ENCODE results near the gene EOLA1. TPM values are rescaled to one million over a fixed set of nuclear protein-coding genes. Genes with fewer than 3 reads are reported as not detected.

EOLA1 gene
- total and polyA plus RNA-seq, 2 donors (not counting 1 experiment from before 2014, with no cell fraction given), result 26.3 to 61.5 TPM

- H3K36me3 ChIP-seq (replicated peaks in 1 of 2; ENCODE audit: control extremely low read depth in 1 of 2, control insufficient read depth in 1 of 2, extremely low read depth in 1 of 2, insufficient read depth in 2 of 2, low read length in 1 of 2), result no peaks in the 10 kb centered on the region
- no peak overlapping the region for H3K9ac ChIP-seq (ENCODE audit: low read length)
- TF ChIP-seq EZH2 (IDR thresholded peaks at IDR 0.05; ENCODE audit: borderline replicate concordance, insufficient read depth, low read depth, low read length, poor library complexity, severe bottlenecking), result no peak
- TF ChIP-seq CTCF (IDR thresholded peaks at IDR 0.05), result no peak
- 63% methylated on average over 2 of the region's 9 CpGs for WGBS (ENCODE audit: insufficient coverage)
- H3K4me3 ChIP-seq (ENCODE audit: control extremely low read depth in 1 of 5, extremely low read depth in 1 of 5, insufficient read depth in 1 of 5, low read depth in 2 of 5, low read length in 4 of 5), result no peak overlapping the region
- no peak overlapping the region for H3K27ac Mint-ChIP-seq
- peaks cover 4% of the 10 kb centered on the region for H3K4me1 Mint-ChIP-seq
- intact Hi-C loops (cut with micrococcal nuclease), result no loop called here
- H3K79me2 ChIP-seq (ENCODE audit: control insufficient read depth, insufficient read depth, low read length), result no peaks in the 10 kb centered on the region
- no peak overlapping the region for H3K4me3 Mint-ChIP-seq
- no peak for DNase-seq
- peaks cover 0 to 5% (median 0%) of the 10 kb centered on the region in 4 experiments for H3K27me3 ChIP-seq (replicated peaks in 1 of 4; ENCODE audit: control extremely low read depth in 1 of 4, control insufficient read depth in 3 of 4, insufficient read depth in 4 of 4, low read length in 3 of 4)
- H3K4me1 ChIP-seq (ENCODE audit: control insufficient read depth in 2 of 2, insufficient read depth in 2 of 2, low read length in 2 of 2), result no peaks in the 10 kb centered on the region
- H3K9me3 Mint-ChIP-seq (ENCODE audit: insufficient read depth), result no peaks in the 10 kb centered on the region
- ChIA-PET POLR2A (no interaction called here), CTCF (interaction anchor here (1.4 kb wide), 1 partner anchor 14 kb away, joined by 3 read pairs; no protein-coding TSS in a partner anchor)
- no peak for ATAC-seq (ENCODE audit: low read depth)
- H4K20me1 ChIP-seq (ENCODE audit: control insufficient read depth, insufficient read depth, low read length, poor library complexity, severe bottlenecking), result no peaks in the 10 kb centered on the region
- H3K9me3 ChIP-seq (ENCODE audit: control extremely low read depth in 1 of 3, control insufficient read depth in 2 of 3, insufficient read depth in 1 of 3, low read length in 2 of 3), result no peaks in the 10 kb centered on the region
- H3K27me3 Mint-ChIP-seq, result no peaks in the 10 kb centered on the region
- no peak overlapping the region for H2AFZ ChIP-seq (ENCODE audit: insufficient read depth, low read depth, low read length, poor library complexity, severe bottlenecking)
- no peak overlapping the region for H3K27ac ChIP-seq (ENCODE audit: low read length in 2 of 2)
- H3K4me2 ChIP-seq (replicated peaks; ENCODE audit: low read depth, low read length, poor library complexity, severe bottlenecking), result no peak overlapping the region
Measured at GRCh38 chrX:149513825-149514428, 26.9 kb upstream of the EOLA1 start.

GRCh38 chrX:149515954-149516602, 24.7 kb upstream of the EOLA1 start:
- Mint-ChIP-seq H3K27ac (no peak overlapping the region), H3K4me1 (peaks cover 4% of the 10 kb centered on the region)
- intact Hi-C loops (cut with micrococcal nuclease), result no loop called here

More at GRCh38 chrX:149515954-149516602, 24.7 kb upstream of the EOLA1 start:
- CTCF ChIA-PET, result no interaction called here
- no CpG with 5 or more reads among the region's 4 CpGs for WGBS (ENCODE audit: insufficient coverage)
- no peaks in the 10 kb centered on the region for H3K4me1 ChIP-seq (ENCODE audit: control insufficient read depth in 2 of 2, insufficient read depth in 2 of 2, low read length in 2 of 2)
- no peak overlapping the region for H3K9ac ChIP-seq (ENCODE audit: low read length)
- no peaks in the 10 kb centered on the region for H3K36me3 ChIP-seq (replicated peaks in 1 of 2; ENCODE audit: control extremely low read depth in 1 of 2, control insufficient read depth in 1 of 2, extremely low read depth in 1 of 2, insufficient read depth in 2 of 2, low read length in 1 of 2)
- H3K27ac ChIP-seq (ENCODE audit: low read length in 2 of 2), result no peak overlapping the region
- no peaks in the 10 kb centered on the region for H4K20me1 ChIP-seq (ENCODE audit: control insufficient read depth, insufficient read depth, low read length, poor library complexity, severe bottlenecking)
- Mint-ChIP-seq H3K4me3 (no peak overlapping the region), H3K9me3 (ENCODE audit: insufficient read depth) (no peaks in the 10 kb centered on the region), H3K27me3 (peaks cover 3% of the 10 kb centered on the region)
- ATAC-seq (ENCODE audit: low read depth) (no peak), DNase-seq (no peak)
- POLR2A ChIA-PET, result interaction anchor here (0.6 kb wide), 1 partner anchor 25 kb away, joined by 3 read pairs; the partner anchor contains the start of gene EOLA1
- TF ChIP-seq EZH2 (IDR thresholded peaks at IDR 0.05; ENCODE audit: borderline replicate concordance, insufficient read depth, low read depth, low read length, poor library complexity, severe bottlenecking) (no peak), CTCF (IDR thresholded peaks at IDR 0.05) (no peak)
- no peaks in the 10 kb centered on the region for H3K9me3 ChIP-seq (ENCODE audit: control extremely low read depth in 1 of 3, control insufficient read depth in 2 of 3, insufficient read depth in 1 of 3, low read length in 2 of 3)
- no peaks in the 10 kb centered on the region for H3K79me2 ChIP-seq (ENCODE audit: control insufficient read depth, insufficient read depth, low read length)
- no peak overlapping the region for H2AFZ ChIP-seq (ENCODE audit: insufficient read depth, low read depth, low read length, poor library complexity, severe bottlenecking)
- H3K4me3 ChIP-seq (ENCODE audit: control extremely low read depth in 1 of 5, extremely low read depth in 1 of 5, insufficient read depth in 1 of 5, low read depth in 2 of 5, low read length in 4 of 5), result no peak overlapping the region
- H3K27me3 ChIP-seq (replicated peaks in 1 of 4; ENCODE audit: control extremely low read depth in 1 of 4, control insufficient read depth in 3 of 4, insufficient read depth in 4 of 4, low read length in 3 of 4), result no peaks in the 10 kb centered on the region
- H3K4me2 ChIP-seq (replicated peaks; ENCODE audit: low read depth, low read length, poor library complexity, severe bottlenecking), result no peak overlapping the region
